Tibial nerve (tissue), 4 donors: ENCODE data around the gene GSTCD. TPM values are rescaled to one million over a fixed set of nuclear protein-coding genes. Genes with fewer than 3 reads are reported as not detected.

ENCODE experiments used
- DNase-seq, 2 donors: peaks; one replicate each; pipeline ENCODE4 v3.0.0-alpha.2; 2019; ENCODE audit warnings: low spot score in 2 of 2
- H3K27ac ChIP-seq, 4 donors: fragments of 200-600 bp; sonication (generic) in 3 of 4; one replicate each; pipeline ENCODE4 v1.5.1; 2017 to 2019; ENCODE audit warnings: mild to moderate bottlenecking in 1 of 4
- H3K27me3 ChIP-seq, 2 donors: fragments of 200-600 bp; sonication (generic) in 1 of 2; one replicate each; pipeline versions ENCODE4 v1.5.1 to v1.6.0; 2017 to 2019
- H3K36me3 ChIP-seq, 3 donors: fragments of 200-600 bp; sonication (generic); one replicate each; pipeline ENCODE4 v1.5.1; 2018 to 2019
- H3K4me1 ChIP-seq, 4 donors: fragments of 200-600 bp; sonication (generic) in 3 of 4; one replicate each; pipeline ENCODE4 v1.5.1; 2017 to 2019
- H3K4me3 ChIP-seq, 4 donors: fragments of 200-600 bp; sonication (generic) in 3 of 4; one replicate each; pipeline ENCODE4 v1.5.1; 2017 to 2019; ENCODE audit warnings: mild to moderate bottlenecking in 1 of 4, moderate library complexity in 1 of 4
- H3K9me3 ChIP-seq, 4 donors: fragments of 200-600 bp; sonication (generic) in 3 of 4; one replicate each; pipeline ENCODE4 v1.5.1; 2017 to 2019
- CTCF ChIP-seq, 5 experiments: fragments of 200-600 bp in 3 of 5; fragments of 450-650 bp in 2 of 5; sonication (generic) in 3 of 5; IDR thresholded peaks; one replicate each; pipeline ENCODE4 v1.5.1; 2016 to 2019; ENCODE audit warnings: antibody characterized with exemption in 5 of 5, mild to moderate bottlenecking in 3 of 5, moderate library complexity in 2 of 5
- EP300 ChIP-seq, 2 donors: sonication (generic); formaldehyde crosslinking; IDR thresholded peaks; one replicate each; pipeline ENCODE4 v1.6.1; 2017; ENCODE audit warnings: antibody characterized with exemption in 2 of 2, mild to moderate bottlenecking in 1 of 2
- POLR2A ChIP-seq, 2 donors: fragments of 450-650 bp; IDR thresholded peaks; one replicate each; pipeline ENCODE4 v1.6.1; 2017; ENCODE audit warnings: antibody characterized with exemption in 2 of 2, mild to moderate bottlenecking in 2 of 2, moderate library complexity in 2 of 2
- WGBS, 2 donors: methylation state at CpG; one replicate each; pipeline ENCODE4 v1.1.5; 2018; 5-methylcytosine and 5-hydroxymethylcytosine counted together
- total RNA-seq, 4 donors: library from RNA; depleted of rRNA; stranded (reverse); fragments of >200 nt; gene quantifications; one replicate each; pipeline ENCODE4 v1.1.0, GENCODE V29; 2016

Gene GSTCD
- total RNA-seq, 4 donors from 2014 or later = 11.6 to 23.4 (median 13.7) TPM

GRCh38 chr4:105871997-105872396, 163.4 kb downstream of the GSTCD start:
- DNase-seq = no peak
- TF ChIP-seq CTCF (IDR thresholded peaks at IDR 0.05) (no peak), POLR2A (IDR thresholded peaks at IDR 0.05) (no peak), EP300 (IDR thresholded peaks at IDR 0.05) (no peak)
- H3K4me3 ChIP-seq = no peak overlapping the region
- H3K27me3 ChIP-seq = no peaks in the 10 kb centered on the region
- no peaks in the 10 kb centered on the region for H3K36me3 ChIP-seq
- H3K9me3 ChIP-seq = no peaks in the 10 kb centered on the region
- no peaks in the 10 kb centered on the region for H3K4me1 ChIP-seq
- WGBS, 2 donors = 67 to 78% methylated on average over 2 of the region's 2 CpGs
- H3K27ac ChIP-seq = no peak overlapping the region

- no peak for DNase-seq
- H3K36me3 ChIP-seq = no peaks in the 10 kb centered on the region
- no peak overlapping the region for H3K4me3 ChIP-seq
- no peak for TF ChIP-seq EP300 (IDR thresholded peaks at IDR 0.05)
- no peak for TF ChIP-seq POLR2A (IDR thresholded peaks at IDR 0.05)
- no peak for TF ChIP-seq CTCF (IDR thresholded peaks at IDR 0.05)
- H3K4me1 ChIP-seq = no peaks in the 10 kb centered on the region
- no peak overlapping the region for H3K27ac ChIP-seq
- H3K27me3 ChIP-seq = no peaks in the 10 kb centered on the region
- no peaks in the 10 kb centered on the region for H3K9me3 ChIP-seq
Measured at GRCh38 chr4:105875233-105875632, 166.6 kb downstream of the GSTCD start.

GRCh38 chr4:105878668-105879067, 170.1 kb downstream of the GSTCD start:
- DNase-seq = no peak
- H3K4me3 ChIP-seq = no peak overlapping the region
- H3K36me3 ChIP-seq = no peaks in the 10 kb centered on the region
- WGBS, 2 donors = 58 to 83% methylated on average over 2 of the region's 2 CpGs
- no peaks in the 10 kb centered on the region for H3K4me1 ChIP-seq
- no peak overlapping the region for H3K27ac ChIP-seq
- no peak for TF ChIP-seq CTCF (IDR thresholded peaks at IDR 0.05)
- TF ChIP-seq POLR2A (IDR thresholded peaks at IDR 0.05) = no peak
- TF ChIP-seq EP300 (IDR thresholded peaks at IDR 0.05) = no peak
- no peaks in the 10 kb centered on the region for H3K9me3 ChIP-seq
- H3K27me3 ChIP-seq = no peaks in the 10 kb centered on the region

- Histone ChIP-seq H3K4me1 (no peaks in the 10 kb centered on the region), H3K27me3 (no peaks in the 10 kb centered on the region), H3K36me3 (no peaks in the 10 kb centered on the region), H3K9me3 (peaks cover 0 to 8% (median 0%) of the 10 kb centered on the region in 4 donors), H3K27ac (no peak overlapping the region), H3K4me3 (no peak overlapping the region)
- WGBS, 2 donors = 76 to 83% methylated on average over 2 of the region's 2 CpGs
- no peak for DNase-seq
- TF ChIP-seq EP300 (IDR thresholded peaks at IDR 0.05) = no peak
- TF ChIP-seq POLR2A (IDR thresholded peaks at IDR 0.05) = no peak
- no peak for TF ChIP-seq CTCF (IDR thresholded peaks at IDR 0.05)
Measured at GRCh38 chr4:105887508-105887907, 178.9 kb downstream of the GSTCD start.

GRCh38 chr4:105894660-105895582, 186.3 kb downstream of the GSTCD start, which contains the start of gene NPNT:
Gene NPNT, plus strand, starts transcription at chr4:105895471. Its CDS starts 182 bp downstream, at chr4:105895653.
- Histone ChIP-seq H3K9me3 (no peaks in the 10 kb centered on the region), H3K27ac (peak within 1 kb of the TSS; percentile 39 to 81 (median 75)), H3K36me3 (no peaks in the 10 kb centered on the region), H3K4me1 (peaks cover 0 to 30% (median 0%) of the 10 kb centered on the region in 4 donors), H3K4me3 (peak within 1 kb of the TSS; percentile 47 to 68 (median 58)), H3K27me3 (peaks cover 0 to 29% of the 10 kb centered on the region in 2 donors)
- DNase-seq = no peak
- WGBS, 2 donors = 3% methylated on average over 24 to 31 of the region's 56 CpGs
- TF ChIP-seq EP300 (IDR thresholded peaks at IDR 0.05) = no peak
- no peak for TF ChIP-seq CTCF (IDR thresholded peaks at IDR 0.05)
- TF ChIP-seq POLR2A (IDR thresholded peaks at IDR 0.05) = peak in 1 of 2 donors; percentile 22
